ENCODE measurements around the gene LRRC42.
A peak's percentile ranks its signal among the peaks of the same experiment; 100 is the strongest.

The LRRC42 gene

GRCh38 chr1:53942127-53942957 lies 3.8 kb upstream of the LRRC42 start:
- no peak for DNase-seq

- no peak for DNase-seq
Measured at GRCh38 chr1:53943090-53943489, 3.1 kb upstream of the LRRC42 start.

GRCh38 chr1:53943490-53944043 lies 2.6 kb upstream of the LRRC42 start:
- no peak for DNase-seq

- DNase-seq: no peak
Measured at GRCh38 chr1:53944469-53945182, 1.5 kb upstream of the LRRC42 start.

DNA sequence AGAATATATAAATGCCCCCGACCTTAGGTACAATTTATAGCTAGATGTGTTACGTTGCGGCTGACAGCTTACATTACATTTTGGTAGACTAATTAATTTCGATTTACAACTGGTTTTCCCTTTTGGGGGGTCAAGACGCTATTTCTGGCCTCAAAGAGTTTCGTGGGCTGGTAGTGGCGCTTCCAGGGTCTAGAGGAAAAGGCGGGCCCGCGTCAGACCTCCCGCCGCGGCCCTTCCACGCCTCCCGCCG lies 1.0 kb upstream of the LRRC42 start:
- no peak for DNase-seq

DNA sequence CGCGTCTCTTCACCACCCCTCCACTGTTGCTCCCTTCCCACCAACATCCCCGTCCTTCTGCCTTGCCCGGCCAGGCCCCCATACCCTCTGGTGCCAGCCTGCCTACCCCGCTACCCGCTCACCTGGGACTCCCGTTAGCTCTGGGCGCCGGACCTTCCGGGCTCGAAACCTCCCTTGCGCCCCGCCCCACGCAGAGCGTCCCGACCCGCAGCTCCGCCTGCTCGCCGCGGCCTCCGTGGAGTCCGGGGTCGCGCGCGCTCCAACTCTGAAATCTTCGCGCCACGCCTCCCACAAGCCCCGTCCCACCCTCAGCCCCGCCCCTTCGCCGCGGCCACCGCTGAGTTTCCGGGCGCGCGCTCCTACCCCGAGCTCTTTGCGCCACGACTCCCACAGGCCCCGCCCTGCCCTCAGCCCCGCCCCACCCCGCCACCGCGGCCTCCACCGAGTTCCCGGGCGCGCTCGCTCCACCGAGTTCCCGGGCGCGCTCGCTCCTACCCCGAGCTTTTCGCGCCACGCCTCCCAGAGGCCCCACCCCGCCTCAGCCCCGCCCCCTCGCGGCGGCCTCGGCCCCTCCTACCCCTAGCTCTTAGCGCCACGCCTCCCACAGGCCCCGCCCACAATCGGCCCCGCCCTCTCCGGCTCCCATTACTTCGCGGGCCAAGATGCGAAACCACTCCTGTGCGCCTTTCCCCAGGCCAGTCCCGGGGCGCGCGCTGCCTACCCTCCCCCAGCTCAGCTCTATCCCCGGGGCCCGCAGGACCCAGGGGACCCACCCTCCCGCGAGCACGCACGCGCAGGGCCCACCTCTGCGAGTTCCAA lies 508 bp upstream of the LRRC42 start, which contains the start of gene IFT25:
IFT25 (minus strand) TSS at position 267 of the 819 bp plus-strand sequence. CDS start 5,617 bp downstream, outside the sequence.
- peak; percentile 96 for DNase-seq

DNA sequence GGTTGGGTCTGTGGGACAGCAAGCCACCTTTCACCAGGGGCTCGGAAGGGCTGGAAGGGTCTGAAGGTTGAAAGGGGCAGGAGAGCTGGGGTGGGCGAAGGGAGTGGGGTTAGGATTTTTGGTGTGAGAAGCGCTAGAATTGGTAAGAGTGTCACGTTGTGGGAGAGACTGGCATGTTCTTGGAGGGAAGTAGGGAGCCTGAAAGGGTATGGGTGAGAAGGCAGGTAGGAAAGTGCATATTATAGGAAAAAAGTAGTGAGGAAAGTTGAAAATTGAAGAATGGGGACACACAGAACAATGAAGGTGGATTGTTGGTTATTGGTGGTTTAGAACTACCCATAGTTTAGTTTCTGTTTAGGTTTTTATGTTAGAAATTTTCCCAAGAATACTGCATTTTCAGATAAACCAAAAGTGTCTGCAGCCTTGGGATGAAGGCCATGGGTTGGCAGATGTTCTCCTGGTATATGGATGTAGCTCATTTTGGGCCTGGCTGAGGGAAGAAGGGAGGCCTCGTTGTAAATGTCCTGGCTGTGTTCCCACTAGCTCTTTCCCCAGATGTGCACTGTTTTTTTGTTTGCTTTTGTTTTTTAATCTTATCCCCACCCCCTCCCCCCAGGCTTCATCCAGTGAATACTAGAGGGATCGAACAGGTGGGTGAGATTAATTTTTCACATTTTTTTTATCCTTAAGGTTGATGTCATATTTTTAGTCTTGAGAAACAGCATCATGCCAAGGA lies 1.2 kb downstream of the LRRC42 start:
- no peak for DNase-seq

GRCh38 chr1:53948291-53948690 lies 2.1 kb downstream of the LRRC42 start:
- DNase-seq: no peak

- DNase-seq: no peak
Measured at GRCh38 chr1:53949023-53949990, 3.2 kb downstream of the LRRC42 start.

DNA sequence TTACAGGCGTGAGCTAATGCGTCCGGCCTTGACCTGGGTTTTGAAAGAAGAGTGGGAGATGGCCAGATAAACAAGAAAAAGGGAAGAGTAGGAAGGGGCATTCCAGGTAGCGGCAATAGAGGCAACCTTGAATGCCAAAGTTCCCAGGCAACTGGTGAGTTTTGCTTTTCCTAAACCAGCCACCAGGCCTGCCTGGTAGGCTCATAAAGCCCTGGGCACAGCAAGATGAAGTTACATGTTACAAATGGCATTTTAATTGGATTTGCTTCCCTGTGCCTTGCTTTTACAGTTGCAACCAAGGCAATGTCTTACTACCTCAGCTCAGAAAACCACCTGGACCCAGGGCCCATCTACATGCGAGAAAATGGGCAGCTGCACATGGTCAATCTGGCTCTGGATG lies 5.5 kb downstream of the LRRC42 start:
- no peak for DNase-seq

- DNase-seq: no peak
Measured at GRCh38 chr1:53954128-53954527, 8.0 kb downstream of the LRRC42 start.

GRCh38 chr1:53956308-53957168 lies 10.4 kb downstream of the LRRC42 start:
- DNase-seq: no peak

DNA sequence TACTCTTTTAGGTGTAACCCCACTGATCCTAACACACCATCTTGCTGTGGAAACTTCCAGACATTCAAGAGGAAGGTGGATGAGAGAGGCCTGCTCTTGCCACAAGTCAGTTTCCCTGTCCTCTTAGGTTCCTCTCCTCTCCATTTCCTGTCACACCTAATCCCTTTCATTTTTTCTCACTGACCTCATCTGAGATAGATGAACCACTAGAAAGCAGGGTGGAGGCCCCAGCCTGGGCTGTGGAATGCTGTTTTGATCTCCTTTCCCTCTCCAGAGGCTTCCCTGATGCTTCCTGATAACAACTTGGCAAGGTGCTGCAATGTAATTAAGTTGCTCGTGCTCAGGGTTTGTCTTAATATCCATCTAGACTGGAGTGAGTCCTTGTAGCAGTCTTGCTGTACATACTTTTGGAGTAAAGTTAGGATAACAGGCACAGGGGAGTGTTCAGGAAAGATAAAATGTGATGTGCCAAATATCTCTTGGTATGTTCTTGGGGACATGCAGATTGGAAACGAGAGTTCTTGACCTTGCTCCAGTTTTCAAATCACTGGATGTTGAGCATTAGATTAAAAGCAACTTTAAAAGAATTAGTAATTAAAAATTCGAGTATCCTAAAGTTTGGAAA lies 11.2 kb downstream of the LRRC42 start:
- DNase-seq: no peak

GRCh38 chr1:53959664-53960250 lies 13.6 kb downstream of the LRRC42 start:
- no peak for DNase-seq

- no peak for DNase-seq
Measured at GRCh38 chr1:53962395-53962794, 16.2 kb downstream of the LRRC42 start.

DNA sequence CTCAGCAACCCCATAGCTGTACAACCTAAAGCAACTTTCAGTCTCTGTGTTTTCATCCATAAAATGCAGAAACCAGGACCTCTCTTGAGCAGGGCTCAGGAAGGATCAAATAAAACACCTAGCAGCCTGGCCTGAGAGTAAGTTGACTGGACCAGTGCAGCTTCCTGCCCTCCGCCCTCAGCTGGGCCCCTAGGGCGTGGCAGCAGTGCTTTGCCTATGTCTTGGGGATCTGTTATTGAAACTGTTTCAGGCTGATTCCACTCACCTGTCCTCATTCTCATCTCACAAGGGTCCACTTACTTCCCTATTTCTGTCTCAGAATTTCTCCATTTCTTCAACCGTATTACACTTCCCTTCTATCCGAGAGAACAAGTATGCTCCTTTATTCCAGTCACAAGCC lies 17.3 kb downstream of the LRRC42 start:
- no peak for DNase-seq

DNA sequence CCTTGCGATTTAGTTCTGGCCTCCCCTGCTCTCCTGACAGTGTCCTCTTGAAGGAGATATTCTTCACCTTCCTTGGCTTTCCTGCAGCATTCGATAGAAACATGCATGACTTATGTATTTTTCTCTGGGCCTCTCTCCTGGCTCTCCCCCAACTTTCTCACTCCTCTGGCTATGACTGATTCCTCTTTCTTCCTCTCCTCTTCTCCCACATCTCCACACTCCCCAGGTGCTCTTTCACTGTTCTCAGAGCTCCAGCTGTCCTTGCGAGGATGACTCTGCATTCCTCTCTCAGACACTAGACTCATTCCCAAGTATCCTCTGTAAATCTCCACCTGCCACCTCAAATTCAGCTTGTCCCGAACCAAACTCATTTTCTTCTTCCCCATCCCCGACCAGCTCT lies 18.0 kb downstream of the LRRC42 start:
- no peak for DNase-seq

DNA sequence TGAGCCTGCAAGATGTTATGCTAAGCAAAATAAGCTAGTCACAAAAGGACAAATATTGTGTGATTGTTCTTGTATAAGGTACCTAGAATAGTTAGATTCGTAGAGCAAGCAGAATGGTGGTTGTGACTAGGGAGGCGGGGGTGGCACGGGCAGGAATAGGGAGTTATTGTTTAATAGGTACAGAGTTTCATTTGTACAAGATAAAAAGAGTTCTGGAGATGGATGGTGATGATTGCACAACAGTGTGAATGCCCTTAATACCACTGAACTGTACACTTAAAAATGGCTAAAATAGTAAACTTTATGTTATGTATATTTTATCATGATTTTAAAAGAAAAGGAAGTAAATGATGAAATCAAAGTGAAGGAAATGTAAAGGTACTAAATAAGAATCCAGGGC lies 20.6 kb downstream of the LRRC42 start:
- DNase-seq: no peak

DNA sequence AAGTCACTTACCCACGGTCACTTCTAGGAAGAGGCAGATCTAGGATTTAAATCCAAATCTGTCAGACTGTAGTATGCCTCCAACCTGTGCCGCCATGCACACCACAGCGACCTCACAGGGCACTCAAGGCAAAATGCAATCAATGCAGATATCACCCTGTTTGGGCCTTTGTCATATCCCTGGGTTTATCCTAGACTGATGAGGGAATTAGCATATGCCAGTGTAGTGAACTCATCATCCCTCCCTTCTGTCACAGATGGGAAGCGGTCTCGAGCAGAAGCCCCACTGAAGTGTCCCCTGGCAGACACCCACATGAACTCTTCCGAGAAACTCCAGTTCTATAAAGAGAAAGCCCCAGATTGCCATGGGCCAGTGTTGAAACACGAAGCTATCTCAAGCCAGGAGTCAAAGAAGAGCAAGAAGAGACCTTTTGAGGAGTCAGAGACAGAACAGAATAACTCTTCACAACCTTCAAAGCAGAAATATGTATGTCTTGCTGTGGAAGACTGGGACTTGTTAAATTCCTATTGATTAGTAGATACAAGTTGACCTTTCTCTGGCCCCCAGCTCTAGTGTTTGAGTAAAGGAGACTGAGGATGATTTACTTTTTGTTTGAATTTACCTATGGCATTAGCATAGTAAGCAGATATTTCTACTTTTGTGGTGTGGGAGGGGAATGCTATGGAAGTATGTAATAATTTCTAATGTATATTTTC lies 21.4 kb downstream of the LRRC42 start:
- no peak for DNase-seq
